Measurements from ENCODE around the gene IP6K3.

GRCh38 chr6:33740204-33740608, 6.5 kb downstream of the IP6K3 start:
- TF ChIP-seq CTCF (IDR thresholded peaks at IDR 0.05) (no peak), POLR2A (IDR thresholded peaks at IDR 0.05) (no peak)
